H9 (cell line): Measurements from ENCODE around the gene ELFN1. TPM values are rescaled to one million over a fixed set of nuclear protein-coding genes. Genes with fewer than 3 reads are reported as not detected.
A peak's percentile ranks its signal among the peaks of the same experiment; 100 is the strongest.

ENCODE experiments used
- DNase-seq: peaks from one replicate; pipeline ENCODE4 v3.0.0-alpha.2; 2017
- H2AFZ ChIP-seq: one replicate; pipeline ENCODE4 v1.6.1; 2013; ENCODE audit warnings: mild to moderate bottlenecking, low read length, control low read depth, moderate library complexity
- H2AK5ac ChIP-seq: 2 replicates; pipeline ENCODE4 v1.6.1; 2013; ENCODE audit warnings: low read length, control low read depth, mixed read lengths; ENCODE audit not compliant: insufficient read length
- H2BK120ac ChIP-seq: one replicate; pipeline ENCODE4 v1.6.1; 2013; ENCODE audit warnings: low read depth, mild to moderate bottlenecking, low read length, control low read depth, inconsistent platforms; ENCODE audit not compliant: poor library complexity, severe bottlenecking
- H2BK12ac ChIP-seq: 2 replicates; pipeline ENCODE4 v1.6.1; 2013; ENCODE audit warnings: low read length, control low read depth, mixed read lengths, low read depth; ENCODE audit not compliant: insufficient read length
- H2BK15ac ChIP-seq: 2 replicates; pipeline ENCODE4 v1.6.1; 2013; ENCODE audit warnings: low read depth, low read length, control low read depth
- H2BK20ac ChIP-seq: one replicate; pipeline ENCODE4 v1.6.1; 2013; ENCODE audit warnings: low read depth, mild to moderate bottlenecking, low read length, control low read depth, inconsistent platforms; ENCODE audit not compliant: poor library complexity, severe bottlenecking
- H2BK5ac ChIP-seq: 2 replicates; pipeline ENCODE4 v1.6.1; 2013; ENCODE audit warnings: low read length, control low read depth, mixed read lengths; ENCODE audit not compliant: insufficient read length
- H3K14ac ChIP-seq: 2 replicates; pipeline ENCODE4 v1.6.1; 2013; ENCODE audit warnings: low read length, control low read depth; ENCODE audit not compliant: insufficient read depth
- H3K18ac ChIP-seq: 2 replicates; pipeline ENCODE4 v1.6.1; 2013; ENCODE audit warnings: low read depth, mild to moderate bottlenecking, mixed read lengths, low read length, control low read depth; ENCODE audit not compliant: insufficient read length
- H3K23ac ChIP-seq: 2 replicates; pipeline ENCODE4 v1.6.1; 2013; ENCODE audit warnings: low read length, control low read depth, mixed read lengths, low read depth; ENCODE audit not compliant: insufficient read length
- H3K23me2 ChIP-seq: 2 replicates; pipeline ENCODE4 v1.6.1; 2013; ENCODE audit warnings: low read depth, mild to moderate bottlenecking, mixed read lengths, low read length, control low read depth; ENCODE audit not compliant: insufficient read length, poor library complexity, severe bottlenecking
- H3K27ac ChIP-seq: 2 replicates; pipeline ENCODE4 v1.5.1; 2013; ENCODE audit warnings: low read length, control low read depth, mixed read lengths, low read depth; ENCODE audit not compliant: insufficient read length
- H3K27me3 ChIP-seq: 2 replicates; pipeline ENCODE4 v1.6.1; 2013; ENCODE audit warnings: low read length, control low read depth, inconsistent platforms; ENCODE audit not compliant: insufficient read depth
- H3K4ac ChIP-seq: 2 replicates; pipeline ENCODE4 v1.6.1; 2013; ENCODE audit warnings: low read depth, mild to moderate bottlenecking, control low read depth, inconsistent platforms, low read length, moderate library complexity
- H3K4me1 ChIP-seq: 2 replicates; pipeline ENCODE4 v1.6.1; 2013; ENCODE audit warnings: low read length, control low read depth, inconsistent platforms; ENCODE audit not compliant: insufficient read depth
- H3K4me2 ChIP-seq: 2 replicates; pipeline ENCODE4 v1.6.1; 2013; ENCODE audit warnings: low read length, control low read depth, mixed read lengths; ENCODE audit not compliant: insufficient read length, insufficient read depth
- H3K56ac ChIP-seq: 2 replicates; pipeline ENCODE4 v1.6.1; 2013; ENCODE audit warnings: low read depth, mild to moderate bottlenecking, mixed read lengths, low read length, control low read depth; ENCODE audit not compliant: insufficient read length
- H3K79me1 ChIP-seq: 2 replicates; pipeline ENCODE4 v1.6.1; 2013; ENCODE audit warnings: low read depth, mild to moderate bottlenecking, moderate library complexity, low read length, control low read depth, inconsistent platforms; ENCODE audit not compliant: insufficient read depth, poor library complexity, severe bottlenecking
- H3K79me2 ChIP-seq: 2 replicates; pipeline ENCODE4 v1.6.1; 2013; ENCODE audit warnings: low read length, control low read depth, inconsistent platforms; ENCODE audit not compliant: insufficient read depth
- H3K9ac ChIP-seq: 2 replicates; pipeline ENCODE4 v1.6.1; 2013; ENCODE audit warnings: low read length, control low read depth, mixed read lengths; ENCODE audit not compliant: insufficient read length; ENCODE audit errors: extremely low read depth
- H3K9me3 ChIP-seq: one replicate; pipeline ENCODE4 v1.6.1; 2013; ENCODE audit warnings: low read depth, low read length, inconsistent platforms; ENCODE audit not compliant: control insufficient read depth
- H3T11ph ChIP-seq: one replicate; pipeline ENCODE4 v1.6.1; 2013; ENCODE audit warnings: mild to moderate bottlenecking, low read length, control low read depth, inconsistent platforms
- H4K20me1 ChIP-seq: one replicate; pipeline ENCODE4 v1.6.1; 2013; ENCODE audit not compliant: control insufficient read depth, insufficient read length, insufficient read depth
- H4K5ac ChIP-seq: 2 replicates; pipeline ENCODE4 v1.6.1; 2013; ENCODE audit warnings: low read depth, mild to moderate bottlenecking, mixed read lengths, low read length, control low read depth; ENCODE audit not compliant: insufficient read length
- H4K8ac ChIP-seq: replicated peaks from 2 replicates; pipeline ENCODE4 v1.6.1; 2013; ENCODE audit warnings: low read length, control low read depth, mixed read lengths, low read depth; ENCODE audit not compliant: insufficient read length
- H4K91ac ChIP-seq: 2 replicates; pipeline ENCODE4 v1.6.1; 2013; ENCODE audit warnings: low read depth, mild to moderate bottlenecking, moderate library complexity, mixed read lengths, low read length, control low read depth; ENCODE audit not compliant: insufficient read length
- H3K27ac Mint-ChIP-seq, 3 experiments: 2 replicates in 2 of 3; 3 replicates in 1 of 3; pipeline ENCODE4 v1.8.0; 2020 to 2021; ENCODE audit warnings: mixed read lengths in 3 of 3, mild to moderate bottlenecking in 1 of 3, moderate library complexity in 1 of 3
- H3K27me3 Mint-ChIP-seq: 2 replicates; pipeline ENCODE4 v1.8.0; 2021; ENCODE audit warnings: low read depth, mild to moderate bottlenecking, moderate library complexity, mixed read lengths
- H3K36me3 Mint-ChIP-seq, 3 experiments: 2 replicates in 2 of 3; 3 replicates in 1 of 3; pipeline ENCODE4 v1.8.0; 2020 to 2021; ENCODE audit warnings: low read depth in 3 of 3, mixed read lengths in 3 of 3; ENCODE audit not compliant: insufficient read depth in 1 of 3
- H3K4me1 Mint-ChIP-seq, 2 experiments: 2 replicates each; pipeline ENCODE4 v1.8.0; 2020; ENCODE audit warnings: mixed read lengths in 2 of 2
- H3K4me3 Mint-ChIP-seq, 2 experiments: 2 replicates in 1 of 2; 3 replicates in 1 of 2; pipeline ENCODE4 v1.8.0; 2020 to 2021; ENCODE audit warnings: mild to moderate bottlenecking in 2 of 2, mixed read lengths in 2 of 2, moderate library complexity in 1 of 2
- H3K9me3 Mint-ChIP-seq, 2 experiments: 2 replicates in 1 of 2; 3 replicates in 1 of 2; pipeline ENCODE4 v1.8.0; 2020; ENCODE audit warnings: mild to moderate bottlenecking in 2 of 2, mixed read lengths in 2 of 2, moderate library complexity in 1 of 2
- CTCF ChIP-seq: fragments of 200-600 bp; sonication (generic); conservative IDR thresholded peaks from 3 replicates; pipeline ENCODE4 v1.8.0; 2021; ENCODE audit warnings: antibody characterized with exemption, mild to moderate bottlenecking
- WGBS: extraction: QIAGEN DNeasy Blood & Tissue Kit; methylation state at CpG from one replicate; pipeline ENCODE4 v1.1.7; 2013; ENCODE audit warnings: missing lambda C conversion rate, low lambda C conversion rate, mixed read lengths; ENCODE audit not compliant: insufficient read length; ENCODE audit errors: extremely low coverage; 5-methylcytosine and 5-hydroxymethylcytosine counted together
- total RNA-seq: library from RNA; stranded (reverse); gene quantifications from 2 replicates; pipeline ENCODE4 v1.2.1, GENCODE V29; 2021

ELFN1 gene
- total RNA-seq, 1 experiment from 2014 or later = 3.7 TPM

GRCh38 chr7:1785839-1786238 is 115.8 kb downstream of the ELFN1 start:
- H3K14ac ChIP-seq = no peak overlapping the region
- H2BK5ac ChIP-seq = no peak overlapping the region
- no peak for DNase-seq
- H2BK120ac ChIP-seq = no peak overlapping the region
- H3K79me1 ChIP-seq = no peaks in the 10 kb centered on the region
- no peak overlapping the region for H2AK5ac ChIP-seq
- no peak overlapping the region for H4K8ac ChIP-seq
- H2BK20ac ChIP-seq = no peak overlapping the region
- Mint-ChIP-seq H3K4me1 (no peaks in the 10 kb centered on the region), H3K27ac (no peak overlapping the region), H3K36me3 (peaks cover 4 to 10% (median 4%) of the 10 kb centered on the region in 3 experiments; a peak in 6 of 7 replicates), H3K9me3 (peaks cover 16 to 18% of the 10 kb centered on the region in 2 experiments), H3K4me3 (0 out of 5 replicates have a peak overlapping the region, but pooled peaks of 1 of the 2 experiments have one; percentile 19), H3K27me3 (peaks cover 9% of the 10 kb centered on the region)
- no peak overlapping the region for H4K5ac ChIP-seq
- no peak overlapping the region for H2BK12ac ChIP-seq
- H3K23me2 ChIP-seq = no peaks in the 10 kb centered on the region
- WGBS = no CpG with 5 or more reads among the region's 3 CpGs
- no peaks in the 10 kb centered on the region for H3K27me3 ChIP-seq
- H3K9ac ChIP-seq = no peak overlapping the region
- H2AFZ ChIP-seq = no peak overlapping the region
- no peak for TF ChIP-seq CTCF
- no peak overlapping the region for H3T11ph ChIP-seq
- H3K23ac ChIP-seq = no peak overlapping the region
- H3K4ac ChIP-seq = no peak overlapping the region
- H3K4me2 ChIP-seq = no peak overlapping the region
- no peaks in the 10 kb centered on the region for H4K20me1 ChIP-seq
- no peak overlapping the region for H3K27ac ChIP-seq
- no peak overlapping the region for H2BK15ac ChIP-seq
- H3K79me2 ChIP-seq = no peaks in the 10 kb centered on the region
- no peak overlapping the region for H4K91ac ChIP-seq
- peaks cover 7% of the 10 kb centered on the region for H3K9me3 ChIP-seq
- H3K56ac ChIP-seq = no peak overlapping the region
- no peak overlapping the region for H3K18ac ChIP-seq
- H3K4me1 ChIP-seq = no peaks in the 10 kb centered on the region
